NCI-H2107 treated with DMSO at 0.1 percent for 48 hours (cell line): ENCODE results near the gene SLCO2B1.
A peak's percentile ranks its signal among the peaks of the same experiment; 100 is the strongest.

Experiments used
- DNase-seq: peaks from one replicate; lab custom pipeline; 2025; ENCODE audit not compliant: unreplicated experiment; lab: John Stamatoyannopoulos, UW

SLCO2B1 gene

GRCh38 chr11:75191330-75191717, 40.4 kb downstream of the SLCO2B1 start:
- DNase-seq = no peak

- DNase-seq = no peak
Observed at GRCh38 chr11:75193271-75193670, 42.4 kb downstream of the SLCO2B1 start.

- DNase-seq = no peak
Observed at GRCh38 chr11:75193711-75194110, 42.8 kb downstream of the SLCO2B1 start.

DNA sequence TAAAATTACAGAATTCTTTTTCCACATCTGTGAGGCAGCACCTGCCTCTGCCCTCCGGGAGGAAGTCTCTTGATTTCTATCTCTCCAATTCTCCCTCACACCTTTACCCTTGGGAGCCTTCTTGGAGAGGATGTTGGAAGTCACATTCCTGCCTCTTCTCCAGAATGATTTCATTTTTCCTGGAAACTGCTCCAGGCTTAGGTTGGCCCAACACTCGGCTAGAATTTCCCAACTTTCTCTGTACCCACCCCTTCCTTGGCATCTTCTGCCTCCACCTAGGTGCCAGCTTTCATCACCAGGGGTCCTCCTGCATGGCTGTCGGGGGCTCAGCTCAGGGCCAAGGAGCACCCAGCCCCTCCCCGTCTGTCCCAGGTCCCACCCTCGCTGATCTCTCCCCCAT, 43.2 kb downstream of the SLCO2B1 start:
- DNase-seq = no peak

- peak; percentile 21 for DNase-seq
Observed at GRCh38 chr11:75195167-75195962, 44.5 kb downstream of the SLCO2B1 start.

DNA sequence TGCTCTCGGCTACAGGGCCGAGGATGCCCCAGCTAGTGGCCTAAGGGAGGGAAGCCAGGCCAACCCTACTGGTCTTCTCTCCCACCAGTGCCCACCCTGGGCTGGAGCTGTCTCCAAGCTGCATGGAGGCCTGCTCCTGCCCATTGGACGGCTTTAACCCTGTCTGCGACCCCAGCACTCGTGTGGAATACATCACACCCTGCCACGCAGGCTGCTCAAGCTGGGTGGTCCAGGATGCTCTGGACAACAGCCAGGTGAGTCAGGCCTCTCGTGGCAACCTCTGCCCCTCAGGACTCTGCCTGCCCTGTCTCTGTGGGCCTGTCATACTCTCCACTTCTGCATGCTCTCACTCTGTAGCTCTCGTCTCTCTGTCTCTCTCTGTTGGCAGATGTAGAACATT, 45.5 kb downstream of the SLCO2B1 start:
- DNase-seq = no peak

- no peak for DNase-seq
Observed at GRCh38 chr11:75197512-75198277, 46.8 kb downstream of the SLCO2B1 start.

- no peak for DNase-seq
Observed at GRCh38 chr11:75198278-75198973, 47.5 kb downstream of the SLCO2B1 start.

- no peak for DNase-seq
Observed at GRCh38 chr11:75199412-75199955, 48.6 kb downstream of the SLCO2B1 start.

- DNase-seq = no peak
Observed at GRCh38 chr11:75200051-75200450, 49.1 kb downstream of the SLCO2B1 start.

GRCh38 chr11:75200531-75200930, 49.6 kb downstream of the SLCO2B1 start:
- no peak for DNase-seq

- no peak for DNase-seq
Observed at GRCh38 chr11:75201771-75202170, 50.9 kb downstream of the SLCO2B1 start.

- no peak for DNase-seq
Observed at GRCh38 chr11:75202195-75202594, 51.3 kb downstream of the SLCO2B1 start.

- DNase-seq = no peak
Observed at GRCh38 chr11:75203138-75203537, 52.2 kb downstream of the SLCO2B1 start.

- DNase-seq = no peak
Observed at GRCh38 chr11:75203641-75204011, 52.7 kb downstream of the SLCO2B1 start.

- no peak for DNase-seq
Observed at GRCh38 chr11:75204012-75204674, 53.2 kb downstream of the SLCO2B1 start.

GRCh38 chr11:75204685-75205563, 54.0 kb downstream of the SLCO2B1 start:
- peak; percentile 41 for DNase-seq

GRCh38 chr11:75205564-75206020, 54.7 kb downstream of the SLCO2B1 start:
- no peak for DNase-seq

DNA sequence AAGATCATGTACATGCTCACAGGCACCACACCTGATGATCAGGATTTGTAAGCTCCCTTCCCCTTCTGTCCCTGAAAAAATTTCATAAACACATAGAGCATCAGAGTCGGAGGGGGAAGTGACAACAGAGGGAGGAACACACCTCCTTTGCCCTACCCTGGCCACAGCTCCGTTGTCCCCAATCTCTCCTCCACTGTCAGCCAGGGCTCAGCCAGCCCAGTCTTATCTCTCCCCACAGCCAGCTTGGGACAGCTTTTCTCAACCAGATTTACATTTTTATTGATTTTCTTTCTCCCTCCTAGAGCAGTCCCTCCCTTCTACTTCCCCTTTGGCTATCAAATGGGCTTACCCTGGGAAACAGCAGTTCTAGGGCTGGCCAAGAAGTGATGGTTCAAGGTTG, 57.5 kb downstream of the SLCO2B1 start:
- no peak for DNase-seq

DNA sequence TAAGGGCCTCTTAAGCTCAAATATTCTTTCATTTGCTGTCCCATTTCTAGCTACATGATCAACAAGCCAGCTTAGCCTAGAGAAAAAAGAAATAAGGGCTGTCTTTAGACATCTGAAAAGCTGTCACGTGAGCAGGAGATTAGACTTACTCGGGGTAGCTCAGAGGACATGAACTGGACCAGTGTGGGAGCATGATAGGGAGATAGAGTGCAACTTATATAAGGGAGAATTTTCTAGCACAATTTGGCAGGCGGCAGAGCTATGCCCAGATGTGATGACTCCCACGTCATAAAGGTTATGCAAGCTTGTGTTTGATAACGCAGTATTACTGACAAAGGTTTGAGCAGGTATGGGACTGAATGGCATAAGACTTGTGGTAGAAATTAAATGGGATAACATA, 61.5 kb downstream of the SLCO2B1 start:
- DNase-seq = no peak
